ENCODE results near the gene SLC44A3. TPM values are rescaled to one million over a fixed set of nuclear protein-coding genes. Genes with fewer than 3 reads are reported as not detected.

SLC44A3 gene
- total RNA-seq, 2 donors from 2014 or later: 5.5 to 6.3 TPM

DNA sequence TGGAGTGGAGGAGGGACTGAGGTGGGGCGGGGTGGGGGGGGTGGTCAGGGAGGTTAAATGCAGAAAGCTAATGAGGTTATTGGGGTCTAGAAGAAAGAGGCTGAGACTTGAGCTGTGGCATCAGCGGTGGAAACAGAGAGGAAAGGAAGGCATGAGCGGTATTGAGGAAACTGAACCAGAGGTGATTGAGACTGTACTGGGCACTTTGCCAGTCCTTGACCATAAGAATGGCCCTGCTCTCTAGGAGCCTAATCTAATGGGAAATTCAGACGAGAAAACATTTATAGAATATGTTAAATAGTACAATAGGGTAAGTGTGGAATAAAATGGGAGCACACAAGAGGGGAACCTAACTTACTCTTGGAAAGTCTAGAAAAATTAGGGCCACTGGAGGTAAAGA lies 23.7 kb downstream of the SLC44A3 start:
- no peak overlapping the region for H3K4me3 ChIP-seq (ENCODE audit: low read length)
- Mint-ChIP-seq H3K27ac (no peak overlapping the region), H3K4me1 (no peaks in the 10 kb centered on the region), H3K27me3 (ENCODE audit: insufficient read depth) (no peaks in the 10 kb centered on the region), H3K4me3 (no peak overlapping the region), H3K36me3 (ENCODE audit: low read depth) (no peaks in the 10 kb centered on the region), H3K9me3 (no peaks in the 10 kb centered on the region)
- WGBS, 2 experiments (ENCODE audit: insufficient coverage in 1 of 2, insufficient read length in 1 of 2): 95 to 97% methylated on average over 3 to 4 of the region's 4 CpGs
- H3K27me3 ChIP-seq (ENCODE audit: control insufficient read depth, insufficient read depth, low read length, poor library complexity, severe bottlenecking): no peaks in the 10 kb centered on the region
- H3K27ac ChIP-seq (ENCODE audit: low read depth, low read length): no peak overlapping the region
- no peaks in the 10 kb centered on the region for H3K9me3 ChIP-seq (ENCODE audit: control insufficient read depth, low read length)
- H3K9ac ChIP-seq (ENCODE audit: extremely low read depth, low read length, poor library complexity, severe bottlenecking): no peak overlapping the region
- DNase-seq: no peak
- no peaks in the 10 kb centered on the region for H3K4me1 ChIP-seq (ENCODE audit: control insufficient read depth, insufficient read depth, low read length)
- H3K36me3 ChIP-seq (ENCODE audit: control insufficient read depth, insufficient read depth, low read length): no peaks in the 10 kb centered on the region
- TF ChIP-seq, protein P1, sequence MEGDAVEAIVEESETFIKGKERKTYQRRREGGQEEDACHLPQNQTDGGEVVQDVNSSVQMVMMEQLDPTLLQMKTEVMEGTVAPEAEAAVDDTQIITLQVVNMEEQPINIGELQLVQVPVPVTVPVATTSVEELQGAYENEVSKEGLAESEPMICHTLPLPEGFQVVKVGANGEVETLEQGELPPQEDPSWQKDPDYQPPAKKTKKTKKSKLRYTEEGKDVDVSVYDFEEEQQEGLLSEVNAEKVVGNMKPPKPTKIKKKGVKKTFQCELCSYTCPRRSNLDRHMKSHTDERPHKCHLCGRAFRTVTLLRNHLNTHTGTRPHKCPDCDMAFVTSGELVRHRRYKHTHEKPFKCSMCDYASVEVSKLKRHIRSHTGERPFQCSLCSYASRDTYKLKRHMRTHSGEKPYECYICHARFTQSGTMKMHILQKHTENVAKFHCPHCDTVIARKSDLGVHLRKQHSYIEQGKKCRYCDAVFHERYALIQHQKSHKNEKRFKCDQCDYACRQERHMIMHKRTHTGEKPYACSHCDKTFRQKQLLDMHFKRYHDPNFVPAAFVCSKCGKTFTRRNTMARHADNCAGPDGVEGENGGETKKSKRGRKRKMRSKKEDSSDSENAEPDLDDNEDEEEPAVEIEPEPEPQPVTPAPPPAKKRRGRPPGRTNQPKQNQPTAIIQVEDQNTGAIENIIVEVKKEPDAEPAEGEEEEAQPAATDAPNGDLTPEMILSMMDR (conservative IDR thresholded peaks at IDR 0.05): no peak

- Histone ChIP-seq H3K36me3 (ENCODE audit: control insufficient read depth, insufficient read depth, low read length) (no peaks in the 10 kb centered on the region), H3K27me3 (ENCODE audit: control insufficient read depth, insufficient read depth, low read length, poor library complexity, severe bottlenecking) (no peaks in the 10 kb centered on the region), H3K9me3 (ENCODE audit: control insufficient read depth, low read length) (no peaks in the 10 kb centered on the region), H3K9ac (ENCODE audit: extremely low read depth, low read length, poor library complexity, severe bottlenecking) (no peak overlapping the region), H3K27ac (ENCODE audit: low read depth, low read length) (no peak overlapping the region), H3K4me1 (ENCODE audit: control insufficient read depth, insufficient read depth, low read length) (no peaks in the 10 kb centered on the region), H3K4me3 (ENCODE audit: low read length) (no peak overlapping the region)
- no peaks in the 10 kb centered on the region for H3K36me3 Mint-ChIP-seq (ENCODE audit: low read depth)
- H3K4me3 Mint-ChIP-seq: no peak overlapping the region
- no peaks in the 10 kb centered on the region for H3K4me1 Mint-ChIP-seq
- no peaks in the 10 kb centered on the region for H3K27me3 Mint-ChIP-seq (ENCODE audit: insufficient read depth)
- no peak overlapping the region for H3K27ac Mint-ChIP-seq
- DNase-seq: no peak
- TF ChIP-seq, protein P1 (conservative IDR thresholded peaks at IDR 0.05): no peak
- WGBS, 2 experiments (ENCODE audit: insufficient coverage in 1 of 2, insufficient read length in 1 of 2): 88 to 95% methylated on average over 5 of the region's 5 CpGs
- H3K9me3 Mint-ChIP-seq: no peaks in the 10 kb centered on the region
Observed at GRCh38 chr1:94846308-94846707, 26.2 kb downstream of the SLC44A3 start.

DNA sequence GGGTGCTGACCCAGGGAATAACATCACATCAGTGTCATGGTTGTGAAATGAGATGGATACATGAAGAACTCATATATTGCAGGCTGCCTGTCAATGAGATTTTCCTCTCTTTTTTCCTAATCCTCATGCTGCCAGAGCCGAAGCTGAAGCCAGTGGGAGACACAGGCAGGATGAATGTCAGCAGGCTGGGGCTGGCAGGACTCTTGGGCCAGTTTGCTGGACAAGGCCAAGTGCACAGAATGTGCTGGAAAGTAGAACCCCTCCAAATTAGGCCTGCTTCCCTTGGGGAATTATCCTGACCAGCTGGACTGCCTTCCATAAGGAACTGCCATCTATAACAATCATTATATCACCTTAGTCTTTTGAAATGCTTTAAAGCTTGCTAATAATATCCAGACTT lies 31.4 kb downstream of the SLC44A3 start:
- DNase-seq: no peak
- Mint-ChIP-seq H3K4me1 (no peaks in the 10 kb centered on the region), H3K9me3 (no peaks in the 10 kb centered on the region), H3K36me3 (ENCODE audit: low read depth) (no peaks in the 10 kb centered on the region), H3K27me3 (ENCODE audit: insufficient read depth) (no peaks in the 10 kb centered on the region), H3K27ac (no peak overlapping the region), H3K4me3 (no peak overlapping the region)
- Histone ChIP-seq H3K9ac (ENCODE audit: extremely low read depth, low read length, poor library complexity, severe bottlenecking) (no peak overlapping the region), H3K9me3 (ENCODE audit: control insufficient read depth, low read length) (no peaks in the 10 kb centered on the region), H3K4me1 (ENCODE audit: control insufficient read depth, insufficient read depth, low read length) (peaks cover 2% of the 10 kb centered on the region), H3K27ac (ENCODE audit: low read depth, low read length) (no peak overlapping the region), H3K27me3 (ENCODE audit: control insufficient read depth, insufficient read depth, low read length, poor library complexity, severe bottlenecking) (peaks cover 10% of the 10 kb centered on the region), H3K36me3 (ENCODE audit: control insufficient read depth, insufficient read depth, low read length) (no peaks in the 10 kb centered on the region), H3K4me3 (ENCODE audit: low read length) (no peak overlapping the region)
- WGBS, 2 experiments (ENCODE audit: insufficient coverage in 1 of 2, insufficient read length in 1 of 2): 90% methylated on average over 1 of the region's 1 CpG; no CpG with 5 or more reads in 1 of the 2 experiments
- TF ChIP-seq, protein P1 (conservative IDR thresholded peaks at IDR 0.05): no peak
